Karpas-422 (cell line): ENCODE data around the gene LRR1. TPM values are rescaled to one million over a fixed set of nuclear protein-coding genes. Genes with fewer than 3 reads are reported as not detected.

Experiments used
- DNase-seq: peaks from one replicate; pipeline ENCODE4 v3.0.0-alpha.2; 2015
- H2AFZ ChIP-seq: fragments of 200-600 bp; sonication (generic); 2 replicates; pipeline ENCODE4 v1.6.1; 2014; ENCODE audit warnings: antibody characterized with exemption, low read length, mixed read lengths
- H3K27ac ChIP-seq: fragments of 200-600 bp; sonication (generic); 2 replicates; pipeline ENCODE4 v1.5.1; 2014; ENCODE audit warnings: mild to moderate bottlenecking, low read length, moderate library complexity
- H3K27me3 ChIP-seq: fragments of 200-600 bp; sonication (generic); 2 replicates; pipeline ENCODE4 v1.6.1; 2014; ENCODE audit warnings: low read length, mixed read lengths
- H3K36me3 ChIP-seq: fragments of 200-600 bp; sonication (generic); 2 replicates; pipeline ENCODE4 v1.6.1; 2014; ENCODE audit warnings: low read length, mixed read lengths; ENCODE audit not compliant: insufficient read depth
- H3K4me1 ChIP-seq: fragments of 200-600 bp; sonication (generic); 2 replicates; pipeline ENCODE4 v1.6.1; 2014; ENCODE audit warnings: mild to moderate bottlenecking, low read length, mixed read lengths
- H3K4me2 ChIP-seq: fragments of 200-600 bp; sonication (generic); 2 replicates; pipeline ENCODE4 v1.6.1; 2014; ENCODE audit warnings: low read length, low read depth, mild to moderate bottlenecking; ENCODE audit not compliant: poor library complexity, severe bottlenecking
- H3K4me3 ChIP-seq: fragments of 200-600 bp; sonication (generic); 2 replicates; pipeline ENCODE4 v1.5.1; 2014; ENCODE audit warnings: mild to moderate bottlenecking, antibody characterized with exemption, low read length, mixed read lengths
- H3K79me2 ChIP-seq: fragments of 200-600 bp; sonication (generic); 2 replicates; pipeline ENCODE4 v1.6.1; 2014; ENCODE audit warnings: mild to moderate bottlenecking, low read length, mixed read lengths
- H3K9ac ChIP-seq: fragments of 200-600 bp; sonication (generic); 2 replicates; pipeline ENCODE4 v1.6.0; 2014; ENCODE audit warnings: low read length
- H3K9me2 ChIP-seq: fragments of 200-600 bp; sonication (generic), shearing (Covaris generic); replicated peaks from 2 replicates; pipeline ENCODE4 v1.6.0; 2014; ENCODE audit warnings: mild to moderate bottlenecking, low read length, moderate library complexity; ENCODE audit not compliant: insufficient read depth
- H3K9me3 ChIP-seq: fragments of 300-700, 200-600 bp; sonication (generic); 2 replicates; pipeline ENCODE4 v1.6.1; 2014; ENCODE audit warnings: low read length, mixed read lengths
- H4K20me1 ChIP-seq: fragments of 200-600 bp; sonication (generic); 2 replicates; pipeline ENCODE4 v1.6.1; 2014; ENCODE audit warnings: mild to moderate bottlenecking, antibody characterized with exemption, low read length, low read depth; ENCODE audit not compliant: insufficient read depth
- total RNA-seq: library from RNA; depleted of rRNA; stranded (reverse); fragments of >200 nt; shearing (Covaris generic); gene quantifications from 2 replicates; pipeline ENCODE4 v1.2.3, GENCODE V29; 2014; ENCODE audit warnings: low replicate concordance

The LRR1 gene
- total RNA-seq, 1 experiment from 2014 or later = 75.1 TPM

DNA sequence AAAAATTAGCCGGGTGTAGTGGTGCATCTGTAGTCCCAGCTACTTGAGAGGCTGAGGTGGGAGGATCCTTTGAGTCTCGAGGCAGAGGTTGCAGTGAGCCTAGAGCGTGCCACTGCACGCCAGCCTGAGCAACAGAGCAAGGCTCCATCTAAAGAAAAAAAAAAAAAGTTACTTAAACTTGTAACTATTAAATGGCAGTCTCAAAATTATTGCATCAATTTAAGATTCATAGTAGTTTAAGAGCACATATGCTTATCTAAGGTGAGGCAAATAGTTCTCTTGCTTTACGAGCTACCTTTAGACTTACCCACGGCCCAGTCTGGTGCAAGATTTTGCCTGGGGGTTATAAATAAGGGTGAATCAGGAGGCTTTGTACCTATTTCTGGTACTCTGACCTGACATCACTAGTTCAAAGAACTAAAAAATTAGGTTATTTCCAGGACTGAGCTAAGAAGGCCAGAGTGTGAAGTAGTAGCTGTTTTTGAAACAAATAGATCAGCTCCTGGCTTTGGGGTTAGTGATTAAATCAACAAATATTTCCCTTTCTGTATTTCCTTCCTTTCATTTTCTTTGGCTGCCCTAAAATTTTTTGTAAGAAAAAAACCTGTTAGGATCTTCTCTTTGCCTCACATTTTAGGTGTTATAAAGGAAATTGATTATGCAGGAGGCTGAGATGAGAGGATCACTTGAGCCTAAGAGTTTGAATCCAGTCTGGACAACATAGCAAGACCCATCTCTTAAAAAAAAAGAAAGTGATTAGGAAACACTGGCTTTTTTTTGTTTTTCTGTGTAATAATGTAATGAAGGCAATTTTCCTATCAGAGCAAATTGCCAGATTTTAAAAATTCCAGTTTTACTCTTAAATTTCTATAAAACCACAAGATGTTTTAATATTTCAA is 25.4 kb downstream of the LRR1 start:
- no peak overlapping the region for H2AFZ ChIP-seq
- no peaks in the 10 kb centered on the region for H3K9me3 ChIP-seq
- peak overlapping the region; percentile 90 for H3K27ac ChIP-seq
- DNase-seq = no peak
- peak overlapping the region; percentile 96 for H3K4me2 ChIP-seq
- peaks cover 35% of the 10 kb centered on the region for H3K36me3 ChIP-seq
- peaks cover 35% of the 10 kb centered on the region for H4K20me1 ChIP-seq
- peaks cover 93% of the 10 kb centered on the region for H3K79me2 ChIP-seq
- peak overlapping the region; percentile 95; the same call in 1 of the 2 replicates for H3K9ac ChIP-seq
- no peaks in the 10 kb centered on the region for H3K9me2 ChIP-seq
- peak overlapping the region; percentile 95 for H3K4me3 ChIP-seq
- H3K4me1 ChIP-seq = peaks cover 54% of the 10 kb centered on the region
- no peaks in the 10 kb centered on the region for H3K27me3 ChIP-seq

DNA sequence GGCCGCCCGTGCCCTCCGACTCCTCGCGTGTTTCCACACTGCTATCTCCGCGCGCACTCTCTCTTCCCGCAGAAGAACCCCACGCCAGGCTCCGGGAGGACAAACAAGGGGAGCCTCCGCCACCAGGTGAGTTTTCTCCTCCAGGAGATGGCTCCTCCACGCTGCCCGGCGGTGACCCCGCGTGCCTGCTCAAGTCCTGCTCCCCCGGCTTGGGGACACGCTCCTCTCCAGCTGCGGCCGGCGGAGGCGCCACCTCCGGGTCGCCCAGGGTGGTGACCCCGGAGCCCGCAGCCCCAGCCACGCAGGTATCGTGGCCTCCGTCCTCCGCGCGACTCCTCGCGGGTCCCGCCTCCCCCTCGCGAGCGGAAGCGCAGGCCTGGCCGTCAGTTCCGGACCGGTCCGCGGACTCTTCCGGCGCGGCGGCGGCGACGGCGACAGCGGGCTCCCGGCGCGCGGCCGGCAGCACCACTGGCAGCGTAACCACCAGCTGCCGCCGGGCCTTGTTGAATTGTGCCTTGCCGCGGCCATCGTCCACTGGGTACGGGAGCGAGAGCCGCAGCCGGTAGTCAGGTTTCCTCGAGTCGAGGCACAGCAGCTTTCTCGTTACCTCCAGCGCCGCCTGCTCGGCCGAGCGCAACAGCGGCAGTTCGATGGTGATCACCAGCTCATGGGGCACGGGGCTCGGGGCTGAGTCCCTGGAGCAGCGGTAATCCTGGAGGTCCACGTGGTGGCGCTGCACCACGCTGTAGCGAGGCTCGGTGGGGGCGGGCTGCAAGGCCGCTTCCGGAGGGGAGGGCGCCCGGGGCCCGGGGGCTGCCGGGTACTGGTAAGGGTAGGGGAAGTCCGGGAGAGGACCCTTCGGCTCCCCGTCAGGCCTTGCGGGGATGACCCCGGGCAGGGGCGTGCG is 35.2 kb downstream of the LRR1 start:
- peaks cover 96% of the 10 kb centered on the region for H3K79me2 ChIP-seq
- peaks cover 46% of the 10 kb centered on the region for H3K4me1 ChIP-seq
- H3K27ac ChIP-seq = peak overlapping the region; percentile 90
- DNase-seq = peak; percentile 98
- peak overlapping the region; percentile 52; the same call in 1 of the 2 replicates for H2AFZ ChIP-seq
- H3K4me2 ChIP-seq = peak overlapping the region; percentile 95
- H3K27me3 ChIP-seq = no peaks in the 10 kb centered on the region
- peaks cover 36% of the 10 kb centered on the region for H3K36me3 ChIP-seq
- no peaks in the 10 kb centered on the region for H3K9me2 ChIP-seq
- H3K4me3 ChIP-seq = peak overlapping the region; percentile 88
- H3K9me3 ChIP-seq = no peaks in the 10 kb centered on the region
- H4K20me1 ChIP-seq = peaks cover 26% of the 10 kb centered on the region
- peak overlapping the region; percentile 97 for H3K9ac ChIP-seq

DNA sequence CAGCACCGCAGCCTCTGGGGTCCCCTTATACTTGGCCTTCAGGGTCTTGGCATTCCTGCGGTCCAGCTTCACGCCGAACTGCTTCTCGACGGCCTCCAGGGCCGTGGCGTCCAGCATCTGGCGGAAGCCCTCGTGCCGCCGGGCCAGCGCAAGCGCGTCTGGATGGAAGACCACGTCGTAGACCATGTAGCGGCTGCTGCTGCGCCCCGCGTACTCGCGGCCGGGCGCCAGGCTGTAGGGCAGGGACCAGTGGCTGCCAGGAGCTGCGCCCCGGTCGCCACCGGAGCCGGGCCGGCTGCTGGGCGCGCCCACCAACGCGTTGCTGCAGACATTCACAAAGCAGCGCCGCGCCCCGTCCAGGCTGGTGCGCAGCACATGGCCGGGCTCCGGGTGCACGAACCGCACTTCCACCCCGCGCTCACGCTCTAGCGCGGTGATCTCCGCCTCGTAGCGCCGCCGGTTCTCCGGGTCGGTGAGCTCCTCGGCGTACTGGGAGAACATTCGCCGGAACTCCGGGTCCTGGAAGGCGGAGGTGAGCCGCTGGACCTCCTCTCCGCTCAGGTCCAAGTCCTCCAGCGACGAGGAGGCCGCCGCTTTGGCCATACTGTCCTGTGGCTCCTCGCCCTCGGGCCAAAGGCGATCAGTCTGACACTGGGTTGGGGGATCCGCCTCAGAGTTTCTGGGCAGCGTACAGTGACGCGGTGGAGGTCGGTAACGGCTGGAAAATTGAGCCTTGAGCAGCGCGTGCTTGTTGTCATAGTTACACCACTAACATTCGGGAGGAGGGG is 36.0 kb downstream of the LRR1 start, which contains the start of gene DNAAF2:
Gene DNAAF2 (minus strand): TSS at position 698 of the 788 bp plus-strand sequence. CDS start 95 bp downstream, at position 603.
- Histone ChIP-seq H3K36me3 (peaks cover 44% of the 10 kb centered on the region), H3K9me3 (no peaks in the 10 kb centered on the region), H3K27me3 (no peaks in the 10 kb centered on the region), H3K9me2 (no peaks in the 10 kb centered on the region), H3K4me1 (peaks cover 38% of the 10 kb centered on the region), H4K20me1 (peaks cover 18% of the 10 kb centered on the region), H3K9ac (peak within 1 kb of the TSS; percentile 97), H3K4me2 (peak within 1 kb of the TSS; percentile 95), H3K27ac (peak within 1 kb of the TSS; percentile 90), H2AFZ (peak within 1 kb of the TSS; percentile 47; the same call in 1 of the 2 replicates), H3K4me3 (peak within 1 kb of the TSS; percentile 88), H3K79me2 (peaks cover 96% of the 10 kb centered on the region)
- DNase-seq = peak; percentile 88

DNA sequence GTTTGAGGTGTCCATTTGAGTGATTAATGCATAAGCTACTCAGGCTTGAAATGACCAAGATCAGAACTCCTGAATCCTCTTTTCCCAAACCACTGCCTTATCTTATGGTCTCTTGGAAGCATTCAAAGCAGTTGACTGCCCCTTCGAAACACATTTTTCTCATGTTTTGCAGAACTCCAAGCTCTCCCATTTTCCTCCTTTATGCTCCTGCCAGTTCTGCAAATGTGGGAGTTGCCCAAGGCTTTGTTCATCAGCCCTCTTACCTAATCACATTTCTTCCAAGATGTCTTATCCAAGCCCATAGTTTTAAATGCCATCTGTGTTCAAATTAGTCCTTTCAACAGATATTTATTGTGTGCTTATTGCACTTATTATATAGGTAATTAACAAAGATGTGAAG is 38.1 kb downstream of the LRR1 start:
- Histone ChIP-seq H4K20me1 (peaks cover 24% of the 10 kb centered on the region), H3K4me1 (peaks cover 38% of the 10 kb centered on the region), H3K36me3 (peaks cover 39% of the 10 kb centered on the region), H3K9me3 (no peaks in the 10 kb centered on the region), H3K27ac (no peak overlapping the region; the same call in 1 of the 2 replicates), H3K27me3 (no peaks in the 10 kb centered on the region), H3K9me2 (no peaks in the 10 kb centered on the region), H3K4me3 (no peak overlapping the region; the same call in 1 of the 2 replicates), H2AFZ (no peak overlapping the region), H3K4me2 (peak overlapping the region; percentile 95), H3K79me2 (peaks cover 96% of the 10 kb centered on the region), H3K9ac (no peak overlapping the region)
- DNase-seq = no peak

GRCh38 chr14:49637534-49638078 is 38.9 kb downstream of the LRR1 start:
- Histone ChIP-seq H3K4me3 (no peak overlapping the region), H3K9ac (no peak overlapping the region), H3K27me3 (no peaks in the 10 kb centered on the region), H4K20me1 (peaks cover 24% of the 10 kb centered on the region), H3K9me2 (no peaks in the 10 kb centered on the region), H2AFZ (no peak overlapping the region), H3K9me3 (no peaks in the 10 kb centered on the region), H3K79me2 (peaks cover 96% of the 10 kb centered on the region), H3K4me2 (no peak overlapping the region), H3K27ac (no peak overlapping the region), H3K4me1 (peaks cover 32% of the 10 kb centered on the region), H3K36me3 (peaks cover 35% of the 10 kb centered on the region)
- DNase-seq = no peak

- Histone ChIP-seq H3K79me2 (peaks cover 77% of the 10 kb centered on the region), H3K4me2 (no peak overlapping the region), H2AFZ (no peak overlapping the region), H3K36me3 (peaks cover 43% of the 10 kb centered on the region), H4K20me1 (peaks cover 19% of the 10 kb centered on the region), H3K9ac (no peak overlapping the region), H3K9me3 (no peaks in the 10 kb centered on the region), H3K27me3 (no peaks in the 10 kb centered on the region), H3K27ac (no peak overlapping the region), H3K4me1 (peaks cover 27% of the 10 kb centered on the region), H3K4me3 (no peak overlapping the region), H3K9me2 (no peaks in the 10 kb centered on the region)
- no peak for DNase-seq
Observed at GRCh38 chr14:49640540-49641417, 42.0 kb downstream of the LRR1 start.

- DNase-seq = no peak
- Histone ChIP-seq H3K4me3 (no peak overlapping the region), H3K4me2 (no peak overlapping the region), H4K20me1 (peaks cover 12% of the 10 kb centered on the region), H3K36me3 (peaks cover 38% of the 10 kb centered on the region), H3K27me3 (no peaks in the 10 kb centered on the region), H3K9me2 (no peaks in the 10 kb centered on the region), H3K79me2 (peaks cover 70% of the 10 kb centered on the region), H2AFZ (no peak overlapping the region), H3K9ac (no peak overlapping the region), H3K4me1 (peaks cover 18% of the 10 kb centered on the region), H3K27ac (no peak overlapping the region), H3K9me3 (no peaks in the 10 kb centered on the region)
Observed at GRCh38 chr14:49641697-49642129, 43.0 kb downstream of the LRR1 start.
